Ascending aorta (tissue), 2 donors: Measurements from ENCODE around the gene VHLL. TPM values are rescaled to one million over a fixed set of nuclear protein-coding genes. Genes with fewer than 3 reads are reported as not detected.
A peak's percentile ranks its signal among the peaks of the same experiment; 100 is the strongest.

ENCODE experiments used
- DNase-seq, 2 donors: peaks; one replicate each; pipeline ENCODE4 v3.0.0-alpha.2; 2019; ENCODE audit warnings: low spot score in 2 of 2
- H3K27ac ChIP-seq, 2 donors: fragments of 200-600 bp; sonication (generic); one replicate each; pipeline ENCODE4 v1.5.1; 2016 to 2017; ENCODE audit warnings: mild to moderate bottlenecking in 1 of 2
- H3K27me3 ChIP-seq: fragments of 200-600 bp; sonication (generic); one replicate; pipeline ENCODE4 v1.5.1; 2017
- H3K36me3 ChIP-seq, 2 donors: fragments of 200-600 bp; sonication (generic); one replicate each; pipeline ENCODE4 v1.5.1; 2016
- H3K4me1 ChIP-seq, 2 donors: fragments of 200-600 bp; sonication (generic); one replicate each; pipeline ENCODE4 v1.5.1; 2016 to 2017; ENCODE audit warnings: mild to moderate bottlenecking in 1 of 2
- H3K4me3 ChIP-seq, 2 donors: fragments of 200-600 bp; sonication (generic); one replicate each; pipeline ENCODE4 v1.5.1; 2016 to 2017; ENCODE audit warnings: mild to moderate bottlenecking in 1 of 2
- H3K9me3 ChIP-seq, 2 donors: fragments of 200-600 bp; sonication (generic); one replicate each; pipeline ENCODE4 v1.5.1; 2016
- intact Hi-C: fragments of 100-400 bp; cut with DNase I; formaldehyde crosslinking; loops from one replicate; pipeline ENCODE4 v1.15.1; 2023
- total RNA-seq: library from RNA; depleted of rRNA; stranded (reverse); fragments of >200 nt; gene quantifications from one replicate; pipeline ENCODE4 v1.1.0, GENCODE V29; 2016
- TF ChIP-seq, protein P1 (sequence below), 3 experiments: fragments of 200-600 bp in 2 of 3; fragments of 450-650 bp in 1 of 3; sonication (generic) in 2 of 3; IDR thresholded peaks; one replicate each; pipeline ENCODE4 v1.5.1; 2016 to 2019; ENCODE audit warnings: antibody characterized with exemption in 3 of 3, mild to moderate bottlenecking in 1 of 3, moderate library complexity in 1 of 3

The VHLL gene
- total RNA-seq, 1 donor from 2014 or later, result not detected

DNA sequence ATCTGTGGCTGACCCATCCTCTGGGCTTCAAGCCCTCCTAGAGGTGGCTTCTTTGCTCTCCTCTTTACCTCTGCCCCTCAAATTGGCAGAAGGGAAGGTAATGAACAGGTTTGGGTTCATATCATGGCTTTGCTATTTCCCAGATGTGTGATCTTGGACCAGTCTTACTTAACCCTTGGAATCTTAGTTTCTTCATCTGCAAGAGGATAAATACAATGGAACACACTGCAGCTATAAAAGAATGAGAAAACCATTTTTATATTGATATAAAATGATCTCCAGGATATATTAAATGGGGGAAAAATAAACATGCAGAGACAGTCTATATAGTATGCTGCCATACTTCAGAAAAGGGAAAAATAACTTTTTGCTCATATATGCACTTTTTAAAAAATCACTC is 9.2 kb downstream of the VHLL start:
- Histone ChIP-seq H3K4me1 (peaks cover 6 to 7% of the 10 kb centered on the region in 2 donors), H3K4me3 (no peak overlapping the region), H3K36me3 (peaks cover 4 to 7% of the 10 kb centered on the region in 2 donors), H3K27ac (no peak overlapping the region), H3K9me3 (no peaks in the 10 kb centered on the region), H3K27me3 (no peaks in the 10 kb centered on the region)
- intact Hi-C loops, result no loop called here
- no peak for DNase-seq
- TF ChIP-seq, protein P1, sequence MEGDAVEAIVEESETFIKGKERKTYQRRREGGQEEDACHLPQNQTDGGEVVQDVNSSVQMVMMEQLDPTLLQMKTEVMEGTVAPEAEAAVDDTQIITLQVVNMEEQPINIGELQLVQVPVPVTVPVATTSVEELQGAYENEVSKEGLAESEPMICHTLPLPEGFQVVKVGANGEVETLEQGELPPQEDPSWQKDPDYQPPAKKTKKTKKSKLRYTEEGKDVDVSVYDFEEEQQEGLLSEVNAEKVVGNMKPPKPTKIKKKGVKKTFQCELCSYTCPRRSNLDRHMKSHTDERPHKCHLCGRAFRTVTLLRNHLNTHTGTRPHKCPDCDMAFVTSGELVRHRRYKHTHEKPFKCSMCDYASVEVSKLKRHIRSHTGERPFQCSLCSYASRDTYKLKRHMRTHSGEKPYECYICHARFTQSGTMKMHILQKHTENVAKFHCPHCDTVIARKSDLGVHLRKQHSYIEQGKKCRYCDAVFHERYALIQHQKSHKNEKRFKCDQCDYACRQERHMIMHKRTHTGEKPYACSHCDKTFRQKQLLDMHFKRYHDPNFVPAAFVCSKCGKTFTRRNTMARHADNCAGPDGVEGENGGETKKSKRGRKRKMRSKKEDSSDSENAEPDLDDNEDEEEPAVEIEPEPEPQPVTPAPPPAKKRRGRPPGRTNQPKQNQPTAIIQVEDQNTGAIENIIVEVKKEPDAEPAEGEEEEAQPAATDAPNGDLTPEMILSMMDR (IDR thresholded peaks at IDR 0.05), result no peak

DNA sequence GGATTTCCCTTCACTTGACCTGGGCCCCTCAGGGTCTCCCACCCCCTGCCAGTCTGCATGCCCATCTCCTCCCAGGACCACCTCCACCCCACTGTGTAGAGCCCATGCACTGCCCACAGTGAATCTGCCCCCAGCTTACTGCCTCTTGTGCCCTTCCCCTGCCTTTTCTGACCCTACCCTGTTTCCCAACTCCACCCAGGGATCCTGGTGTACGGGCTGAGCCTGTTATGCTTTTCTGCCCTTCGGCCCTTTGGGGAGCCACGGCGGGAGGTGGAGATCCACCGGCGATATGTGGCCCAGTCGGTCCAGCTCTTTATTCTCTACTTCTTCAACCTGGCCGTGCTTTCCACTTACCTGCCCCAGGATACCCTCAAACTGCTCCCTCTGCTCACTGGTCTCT is 13.0 kb downstream of the VHLL start:
- Histone ChIP-seq H3K27ac (no peak overlapping the region), H3K36me3 (peaks cover 4 to 7% of the 10 kb centered on the region in 2 donors), H3K4me1 (peaks cover 0 to 11% of the 10 kb centered on the region in 2 donors), H3K4me3 (no peak overlapping the region), H3K27me3 (no peaks in the 10 kb centered on the region), H3K9me3 (no peaks in the 10 kb centered on the region)
- TF ChIP-seq, protein P1 (IDR thresholded peaks at IDR 0.05), result no peak
- intact Hi-C loops, result no loop called here
- no peak for DNase-seq

GRCh38 chr1:156285437-156285836 is 13.7 kb downstream of the VHLL start:
- TF ChIP-seq, protein P1 (IDR thresholded peaks at IDR 0.05), result no peak
- Histone ChIP-seq H3K9me3 (no peaks in the 10 kb centered on the region), H3K4me1 (peaks cover 0 to 13% of the 10 kb centered on the region in 2 donors), H3K4me3 (no peak overlapping the region), H3K27me3 (no peaks in the 10 kb centered on the region), H3K36me3 (peaks cover 4 to 7% of the 10 kb centered on the region in 2 donors), H3K27ac (no peak overlapping the region)
- intact Hi-C loops, result no loop called here
- DNase-seq, result no peak

DNA sequence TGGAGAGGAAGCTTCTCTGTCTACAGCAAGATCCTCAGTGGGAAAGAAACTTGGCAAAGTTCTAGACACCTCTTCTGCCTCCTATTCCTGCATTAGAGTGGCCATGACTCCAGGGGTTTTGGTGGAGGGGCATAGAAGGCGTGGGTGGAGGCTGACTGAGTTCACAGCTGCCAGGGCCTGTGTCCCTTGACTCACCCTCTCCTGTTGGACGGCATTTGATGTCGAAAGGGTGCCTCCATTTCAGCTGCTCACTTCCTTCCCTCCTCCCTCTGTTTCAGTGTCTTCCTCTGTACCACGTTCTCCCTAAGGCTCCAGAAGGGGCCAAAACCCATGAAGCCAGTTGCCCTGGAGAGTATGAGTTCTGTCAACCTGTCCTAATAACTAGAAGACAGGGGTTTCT is 14.3 kb downstream of the VHLL start:
- H3K27ac ChIP-seq, result no peak overlapping the region
- intact Hi-C loops, result no loop called here

GRCh38 chr1:156284112-156284511 is 15.0 kb downstream of the VHLL start, which contains the start of gene TMEM79:
TMEM79 (plus strand) TSS chr1:156284325; CDS start chr1:156285227, 902 bp downstream.
- no peak for DNase-seq
- peak within 1 kb of the TSS; percentile 45 to 85 for H3K27ac ChIP-seq
- no peaks in the 10 kb centered on the region for H3K27me3 ChIP-seq
- H3K4me3 ChIP-seq, result peak within 1 kb of the TSS; percentile 81 to 88
- peaks cover 0 to 13% of the 10 kb centered on the region in 2 donors for H3K4me1 ChIP-seq
- peaks cover 2 to 6% of the 10 kb centered on the region in 2 donors for H3K36me3 ChIP-seq
- TF ChIP-seq, protein P1 (IDR thresholded peaks at IDR 0.05), result no peak
- no peaks in the 10 kb centered on the region for H3K9me3 ChIP-seq
- intact Hi-C loops, result no loop called here

More for the DNA sequence above, 14.3 kb downstream of the VHLL start:
- peaks cover 4 to 7% of the 10 kb centered on the region in 2 donors for H3K36me3 ChIP-seq
- TF ChIP-seq, protein P1 (IDR thresholded peaks at IDR 0.05), result no peak
- peaks cover 0 to 13% of the 10 kb centered on the region in 2 donors for H3K4me1 ChIP-seq
- H3K27me3 ChIP-seq, result no peaks in the 10 kb centered on the region
- no peak overlapping the region for H3K4me3 ChIP-seq
- no peak for DNase-seq
- H3K9me3 ChIP-seq, result no peaks in the 10 kb centered on the region

- intact Hi-C loops, result no loop called here
- peak overlapping the region in 1 of 2 donors; percentile 45 for H3K27ac ChIP-seq
- no peak for DNase-seq
- peaks cover 0 to 13% of the 10 kb centered on the region in 2 donors for H3K4me1 ChIP-seq
- peak overlapping the region; percentile 81 to 88 for H3K4me3 ChIP-seq
- H3K27me3 ChIP-seq, result no peaks in the 10 kb centered on the region
- H3K9me3 ChIP-seq, result no peaks in the 10 kb centered on the region
- H3K36me3 ChIP-seq, result peaks cover under 1 to 2% of the 10 kb centered on the region in 2 donors
- TF ChIP-seq, protein P1 (IDR thresholded peaks at IDR 0.05), result no peak
Measured at GRCh38 chr1:156283521-156283920, 15.6 kb downstream of the VHLL start.
